Left renal cortex interstitium (tissue), 4 donors: Measurements from ENCODE around the gene ADAT2. TPM values are rescaled to one million over a fixed set of nuclear protein-coding genes. Genes with fewer than 3 reads are reported as not detected.

Experiments used
- DNase-seq, 4 donors: peaks; one replicate each; pipeline ENCODE4 v3.0.0-alpha.2; 2013; ENCODE audit warnings: low read depth in 4 of 4, low spot score in 2 of 4, missing footprints in 1 of 4
- polyA plus RNA-seq, 4 donors: library from polyadenylated mRNA; unstranded; fragments of 120-200 nt; gene quantifications; one replicate each; pipeline ENCODE4 v1.2.1, GENCODE V29; 2013; ENCODE audit not compliant: insufficient read length in 4 of 4

Gene ADAT2
- polyA plus RNA-seq, 4 donors, result 8.7 to 23.8 (median 13.4) TPM

DNA sequence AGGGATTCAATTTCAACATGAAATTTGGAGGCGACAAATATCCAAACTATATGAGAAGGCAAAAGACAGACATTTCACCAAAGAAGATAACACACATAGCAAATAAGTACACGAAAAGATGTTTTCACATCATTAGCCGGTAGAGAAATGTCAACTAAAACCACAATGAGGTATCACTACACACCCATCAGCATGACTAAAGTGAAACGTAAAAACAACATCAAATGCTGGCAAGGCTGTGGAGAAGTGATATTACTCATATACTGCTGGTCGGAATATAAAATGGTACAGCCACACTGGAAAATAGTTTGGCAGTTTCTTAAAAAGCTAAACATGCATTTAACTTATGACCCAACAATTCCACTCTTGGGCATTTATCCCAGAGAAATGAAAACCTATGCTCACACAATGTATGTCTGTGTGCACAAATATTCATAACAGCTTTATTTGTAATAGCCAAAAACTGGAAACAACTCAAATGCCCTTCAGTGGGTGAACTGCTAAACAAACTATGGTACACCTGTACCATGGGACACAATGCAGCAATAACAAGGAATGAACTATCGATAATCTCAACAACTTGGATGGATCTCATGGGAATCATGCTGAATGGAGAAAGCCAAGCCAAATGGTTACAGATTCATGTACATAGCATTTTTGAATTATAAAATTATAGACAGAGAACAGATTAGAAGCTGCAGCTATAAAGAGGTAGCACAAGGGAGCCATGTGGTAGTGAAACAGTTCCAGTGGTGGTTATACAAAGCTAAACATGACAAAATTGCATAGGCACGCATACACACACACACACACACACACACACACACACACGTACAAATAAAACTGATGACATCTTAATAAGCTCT is 8.6 kb downstream of the ADAT2 start:
- DNase-seq, result no peak

DNA sequence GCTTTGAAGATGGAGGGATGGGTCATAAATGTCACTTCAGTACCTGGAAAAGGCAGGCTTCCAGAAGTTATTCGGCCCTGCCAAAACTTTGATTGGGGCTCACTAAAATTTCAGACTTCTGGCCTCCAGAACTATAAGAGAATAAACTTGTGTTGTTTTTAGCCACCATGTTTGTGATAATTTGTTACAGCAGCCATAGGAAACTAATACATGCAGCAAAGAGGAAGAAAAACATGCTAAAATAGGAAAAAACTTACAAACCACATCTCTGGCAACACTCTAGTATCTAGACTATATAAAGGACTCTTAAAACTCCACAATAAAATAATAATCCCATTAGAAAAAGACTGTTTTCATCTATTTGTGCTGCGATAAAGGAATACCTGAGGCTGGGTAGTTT is 9.5 kb downstream of the ADAT2 start:
- DNase-seq, result no peak

DNA sequence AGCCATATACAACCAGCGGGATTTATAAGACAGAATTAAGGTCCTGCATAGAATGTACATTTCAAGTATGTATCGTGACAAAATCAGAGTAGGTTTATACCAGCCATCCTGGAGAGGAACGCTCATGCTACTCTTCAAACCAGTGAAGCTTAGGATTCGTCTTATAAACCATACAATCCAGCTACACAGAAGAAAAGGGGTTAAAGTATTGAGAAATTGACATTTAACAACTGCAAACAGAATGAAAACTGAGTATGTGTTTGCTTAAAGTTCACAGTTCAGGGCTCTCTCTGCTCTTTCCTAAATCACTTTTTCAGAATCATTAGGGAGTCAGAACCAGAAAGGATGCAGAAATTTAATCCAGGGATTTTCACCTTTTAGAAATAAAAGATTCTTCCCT is 17.9 kb downstream of the ADAT2 start:
- no peak for DNase-seq

DNA sequence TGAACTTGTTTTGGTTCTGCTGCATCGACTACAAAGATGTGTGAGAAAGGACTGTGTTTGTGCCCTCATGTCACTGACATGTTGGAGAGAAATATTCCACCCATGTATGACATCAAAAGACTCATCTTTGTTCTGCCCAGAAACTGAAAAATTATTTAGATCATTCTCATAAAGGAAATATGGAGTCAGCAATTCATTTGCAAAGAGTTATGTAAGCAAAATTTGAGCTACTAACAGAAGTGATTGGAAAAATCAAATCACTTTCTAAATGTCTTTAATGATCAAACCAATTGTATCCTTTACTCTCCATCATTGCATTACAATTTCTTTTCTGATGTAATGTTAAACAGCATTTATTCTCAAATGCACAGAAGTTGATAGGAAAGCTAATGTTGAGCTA is 19.3 kb downstream of the ADAT2 start:
- no peak for DNase-seq

DNA sequence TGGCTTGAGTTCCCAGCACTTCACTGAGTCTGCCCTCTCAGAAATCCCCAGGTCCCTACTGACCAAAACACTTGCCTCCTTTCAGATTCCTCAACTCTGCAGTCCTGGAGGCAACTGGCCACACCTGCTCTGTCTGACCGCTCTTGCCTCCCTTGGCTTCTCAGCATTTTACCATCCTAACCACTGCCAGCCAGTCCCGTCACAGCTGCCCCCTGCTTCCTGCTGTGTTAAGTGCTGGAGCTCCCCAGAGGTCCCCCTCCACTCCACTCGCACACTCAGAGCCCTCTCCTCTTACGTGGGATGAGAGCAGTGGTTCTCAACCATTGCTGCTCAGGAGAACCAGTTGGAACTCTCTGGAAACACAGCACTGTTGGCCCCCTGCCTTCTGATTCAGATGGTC is 20.5 kb downstream of the ADAT2 start:
- no peak for DNase-seq

DNA sequence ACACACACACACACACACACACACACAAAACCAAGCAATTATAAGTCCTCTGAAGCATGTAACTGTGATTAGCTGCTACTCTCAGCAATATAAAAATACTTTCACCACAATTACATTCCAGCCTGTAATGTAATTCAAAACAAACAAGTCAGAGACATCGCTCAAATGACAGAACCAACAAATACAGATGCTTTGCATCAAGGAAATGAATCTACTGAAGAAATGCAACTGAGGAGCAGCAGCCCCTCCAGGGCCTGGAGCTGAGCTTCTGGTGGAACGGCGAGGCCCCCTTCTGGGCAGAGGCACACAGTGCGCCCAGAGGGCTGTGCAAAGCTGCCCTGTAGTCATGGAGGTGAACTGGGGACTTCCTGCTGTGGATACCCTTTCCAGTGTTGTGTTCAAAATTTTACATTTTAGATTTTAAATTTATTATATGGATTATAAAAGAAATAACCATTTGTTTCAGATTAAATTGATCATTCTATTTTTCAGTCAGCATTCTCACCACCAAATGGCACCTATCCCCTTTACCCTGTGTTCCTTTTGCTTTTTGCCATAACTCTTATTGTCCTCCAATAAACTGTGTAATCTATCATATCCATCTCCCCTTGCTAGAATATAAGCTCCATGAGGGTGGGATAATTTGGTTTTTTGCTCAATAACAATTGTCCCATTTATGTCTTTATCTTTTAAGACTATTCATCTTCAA is 23.2 kb downstream of the ADAT2 start:
- DNase-seq, result peak; percentile 47 to 75 (median 74)

DNA sequence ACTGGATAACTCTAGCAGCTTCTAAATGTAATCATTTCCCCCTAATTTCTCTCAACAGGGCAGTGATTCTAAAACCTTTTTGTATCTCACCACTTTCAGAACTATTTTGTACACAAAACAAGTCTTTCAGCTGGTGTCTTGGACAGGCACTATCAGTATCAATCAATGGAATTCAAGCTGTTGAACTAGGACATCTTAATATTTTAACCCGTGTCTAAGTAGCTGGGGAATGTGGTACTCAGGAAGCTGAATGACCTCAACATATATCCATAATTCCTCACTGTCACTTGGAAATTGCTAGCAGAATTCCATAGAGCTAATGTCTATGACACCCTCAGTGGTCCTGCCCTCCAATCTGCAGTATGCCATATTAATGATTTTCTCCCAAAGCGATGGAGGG is 24.5 kb downstream of the ADAT2 start:
- DNase-seq, result peak in 1 of 4 donors; percentile 9

DNA sequence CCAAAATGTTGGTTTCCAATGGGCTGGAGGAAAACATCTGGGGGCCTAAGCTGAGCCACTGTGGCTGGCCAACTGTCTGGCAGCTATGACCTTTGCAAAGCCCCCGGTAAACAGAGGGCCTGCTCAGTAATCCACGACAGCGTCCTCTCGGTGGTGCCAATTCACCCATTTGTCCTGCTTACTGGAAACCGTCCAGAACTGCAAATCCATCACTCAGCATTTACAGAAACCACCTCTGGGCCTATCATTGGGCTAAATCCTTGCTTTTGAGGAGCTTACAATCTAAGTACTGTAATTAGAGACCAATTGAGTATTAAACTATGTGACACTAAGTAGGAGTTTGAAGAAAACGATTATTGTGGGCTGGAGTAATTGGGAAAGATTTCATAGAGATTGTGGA is 31.0 kb downstream of the ADAT2 start:
- no peak for DNase-seq

DNA sequence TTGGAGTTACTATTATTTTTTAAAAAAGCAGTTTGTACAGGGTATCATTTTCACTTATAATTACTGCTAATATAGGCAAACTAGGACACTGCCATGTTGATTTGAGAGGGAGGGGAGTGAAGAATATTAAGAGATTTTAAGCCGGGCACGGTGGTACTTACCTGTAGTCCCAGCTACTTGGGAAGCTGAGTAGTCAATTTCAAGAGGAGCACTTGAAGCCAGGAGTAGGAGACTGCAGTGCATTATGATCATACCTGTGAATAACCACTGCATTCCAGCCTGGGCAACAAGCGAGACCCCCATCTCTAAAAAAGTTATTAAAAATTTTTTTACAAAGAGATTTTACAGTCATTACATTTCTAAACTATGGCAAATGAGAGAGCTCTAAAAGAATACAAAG is 35.7 kb downstream of the ADAT2 start:
- no peak for DNase-seq

DNA sequence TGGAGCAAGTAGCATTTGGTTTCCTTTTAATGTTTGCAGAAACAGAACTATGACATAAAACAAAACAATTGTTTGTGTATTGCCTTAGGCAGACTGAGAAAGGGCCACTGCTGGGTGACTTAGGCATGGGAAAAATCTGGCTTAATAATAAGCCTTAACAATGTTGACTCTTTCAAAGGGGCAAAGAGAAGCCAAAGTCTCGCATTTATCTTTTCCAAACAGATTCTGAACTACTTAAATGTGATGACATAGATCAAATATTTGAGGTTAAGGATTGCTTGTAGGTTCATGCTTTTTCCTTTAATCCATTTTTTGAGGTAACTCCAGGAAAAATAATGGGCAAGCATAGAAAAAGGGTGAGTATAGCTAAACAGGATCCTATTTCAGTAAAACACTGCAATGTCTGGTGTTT is 39.6 kb downstream of the ADAT2 start:
- no peak for DNase-seq

DNA sequence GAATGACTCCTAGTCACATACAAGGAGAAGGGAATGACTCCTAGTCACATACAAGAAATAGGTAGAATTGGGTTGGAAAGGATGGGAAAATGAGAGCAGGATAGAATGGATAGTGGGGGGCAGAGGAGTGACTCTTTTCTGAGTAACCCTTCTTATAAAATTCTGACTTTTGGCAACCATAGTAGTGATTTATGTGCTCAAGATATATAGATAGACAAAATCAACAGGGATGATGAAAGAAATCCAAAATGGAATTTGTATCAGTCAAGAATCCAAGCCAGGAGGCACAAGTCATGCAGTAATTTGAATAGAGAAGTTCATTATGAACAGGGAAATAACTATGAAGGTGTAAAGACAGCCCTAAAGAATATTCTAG is 41.7 kb downstream of the ADAT2 start:
- DNase-seq, result no peak

DNA sequence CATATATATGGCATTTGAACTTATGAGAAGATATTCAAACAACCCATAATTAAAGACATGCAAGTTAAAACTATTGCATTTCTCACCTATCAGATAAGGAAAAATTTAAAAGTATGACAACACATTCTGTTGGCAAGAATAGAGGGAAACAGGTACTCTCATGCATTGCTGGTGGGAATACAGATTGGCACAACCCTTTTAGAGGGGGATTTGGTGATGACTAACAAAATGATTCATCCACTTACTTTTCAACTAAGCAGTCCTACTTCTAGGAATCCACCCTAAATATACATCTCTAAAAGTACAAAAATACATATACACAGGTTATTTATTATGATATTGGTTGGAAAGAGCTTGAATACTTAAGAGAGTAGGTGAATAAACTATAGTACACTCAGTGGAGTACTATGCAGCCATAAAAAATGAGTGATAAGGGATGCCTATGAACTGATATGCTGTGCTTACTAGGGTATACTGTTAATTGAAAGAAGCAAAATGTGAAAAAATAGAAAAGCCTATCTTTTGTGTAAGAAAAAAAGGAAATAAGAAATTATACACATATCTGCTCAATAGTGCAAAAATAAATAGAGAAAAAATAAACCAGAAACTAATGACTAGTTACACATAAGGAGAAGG is 42.2 kb downstream of the ADAT2 start:
- DNase-seq, result no peak

DNA sequence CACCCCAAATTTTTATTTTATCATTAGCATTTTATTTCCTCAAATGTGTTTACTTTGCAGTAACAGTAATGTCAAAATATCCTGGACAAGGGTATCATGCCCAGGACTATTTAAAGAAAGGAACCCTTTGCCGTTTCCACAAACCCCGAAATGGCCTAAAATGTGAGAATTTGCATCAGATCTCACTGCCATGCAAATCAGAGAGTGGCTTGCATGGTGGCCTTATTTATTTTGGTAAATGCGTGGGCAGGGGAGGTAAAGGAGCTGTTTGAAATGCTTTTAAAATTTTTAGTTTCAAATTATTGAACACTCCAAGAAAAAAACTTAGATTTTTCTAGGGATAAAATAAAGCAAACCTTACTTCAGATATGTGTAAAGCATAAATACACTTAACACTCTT is 43.8 kb downstream of the ADAT2 start:
- no peak for DNase-seq

DNA sequence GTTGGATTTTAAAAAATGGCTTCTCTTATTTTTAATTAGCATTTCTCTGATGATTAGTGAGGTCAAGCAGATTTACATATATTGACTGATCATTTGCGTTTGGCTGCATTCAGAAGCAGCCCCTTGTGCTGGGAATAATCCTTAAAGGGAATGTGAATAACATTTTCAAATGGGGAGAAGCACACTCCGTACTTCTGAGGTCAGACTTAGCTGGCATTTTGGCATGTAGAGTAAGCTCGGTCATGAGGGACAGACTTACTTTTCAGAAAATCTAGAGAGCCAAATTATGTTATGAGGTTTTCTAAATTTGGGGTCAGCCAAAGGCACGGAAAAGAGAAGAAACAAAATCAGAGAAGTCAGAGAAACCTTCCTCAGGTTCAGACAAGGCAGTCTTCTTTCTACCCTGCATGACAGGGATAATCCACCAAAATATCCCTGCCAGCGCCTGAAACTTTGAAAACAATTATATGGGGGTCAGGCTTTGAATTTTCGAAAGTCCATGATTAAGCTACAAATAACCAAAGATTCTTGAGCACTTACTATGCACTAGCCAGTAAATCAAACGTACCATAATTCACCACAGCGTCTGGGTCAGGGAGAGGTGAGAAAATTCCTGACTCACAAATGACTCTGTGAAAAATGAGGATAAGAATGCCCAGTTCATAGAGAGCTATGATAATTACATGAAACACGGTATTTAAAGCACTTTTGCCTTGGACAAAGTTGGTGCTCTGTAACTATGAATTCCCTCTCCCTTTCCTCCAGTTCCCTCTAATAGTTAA is 44.9 kb downstream of the ADAT2 start:
- DNase-seq, result no peak

DNA sequence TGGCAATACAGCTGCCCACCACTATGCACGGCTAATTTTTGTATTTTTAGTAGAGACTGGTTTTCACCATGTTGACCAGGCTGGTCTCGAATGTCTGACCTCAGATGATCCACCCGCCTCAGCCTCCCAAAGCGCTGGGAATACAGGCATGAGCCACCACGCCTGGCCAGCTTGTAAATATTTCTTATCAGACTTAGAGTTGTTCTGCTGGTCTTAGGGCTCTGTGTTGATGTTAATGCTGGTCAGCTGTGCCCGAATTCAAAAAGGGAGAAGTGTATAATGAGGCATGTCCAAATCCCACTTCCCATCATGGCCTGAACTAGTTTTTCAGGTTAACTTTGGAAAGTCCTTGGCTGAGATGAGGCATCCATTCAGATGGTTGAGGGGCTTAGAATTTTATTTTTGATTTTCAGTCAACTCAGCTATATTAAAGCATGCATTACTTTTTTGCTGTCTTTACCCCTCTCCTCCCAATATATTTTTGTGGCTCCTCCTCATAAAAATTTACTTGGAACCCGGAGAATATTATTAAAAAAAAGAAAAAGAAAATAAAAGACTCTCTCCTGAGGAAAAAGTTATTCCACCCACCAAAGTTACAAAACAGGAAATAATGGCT is 47.7 kb downstream of the ADAT2 start:
- no peak for DNase-seq

DNA sequence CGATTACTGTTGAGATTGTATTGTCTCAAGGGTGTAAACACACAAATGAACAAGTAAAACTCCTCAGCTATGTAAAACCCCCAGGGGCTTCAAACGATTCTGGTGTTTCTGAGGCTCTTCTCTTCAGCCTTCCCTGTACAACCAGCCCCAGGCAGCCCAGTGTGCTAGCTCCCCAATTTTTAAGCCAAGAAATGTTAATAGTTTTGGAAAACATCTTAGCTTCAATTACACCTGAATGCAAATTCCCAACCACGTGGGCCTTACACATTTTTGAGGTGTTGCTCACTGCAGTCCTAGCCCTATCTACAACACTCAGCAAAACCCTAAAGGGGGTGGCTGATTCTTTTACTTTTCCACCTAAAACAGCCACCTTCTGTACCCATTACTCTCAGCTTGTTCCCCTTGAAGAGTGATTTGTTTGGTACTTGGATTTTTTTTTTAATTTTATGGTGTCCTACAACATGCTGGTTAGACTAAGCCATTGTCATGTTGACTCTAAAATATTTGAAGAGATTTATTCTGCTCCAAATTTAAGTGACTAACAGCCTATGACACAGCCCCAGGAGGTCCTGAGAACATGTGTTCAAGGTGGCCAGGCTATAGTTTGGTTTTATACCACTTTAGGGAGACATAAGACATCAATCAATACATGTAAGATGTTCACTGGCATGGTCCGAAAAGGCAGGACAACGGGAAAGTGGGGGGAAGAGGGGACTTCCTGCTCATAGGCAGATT is 48.7 kb downstream of the ADAT2 start:
- DNase-seq, result no peak

DNA sequence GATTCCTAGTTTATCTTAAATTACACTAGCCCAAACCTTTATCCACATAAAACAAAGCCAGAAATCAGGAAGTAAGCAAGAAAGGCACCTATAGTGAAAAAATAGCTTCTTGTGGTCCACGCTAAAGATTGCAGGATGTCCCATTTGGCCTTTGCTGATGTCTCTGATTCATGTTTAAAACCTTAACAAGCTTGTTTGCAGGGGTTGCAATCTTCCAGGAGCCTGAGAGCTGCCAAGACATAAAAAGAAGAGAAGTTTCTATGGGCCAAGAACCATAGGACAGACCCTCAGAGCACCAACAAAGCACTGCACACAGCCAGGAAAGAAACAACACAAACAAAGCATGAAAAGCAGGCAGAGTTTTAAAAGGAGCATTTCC is 49.4 kb downstream of the ADAT2 start:
- no peak for DNase-seq

DNA sequence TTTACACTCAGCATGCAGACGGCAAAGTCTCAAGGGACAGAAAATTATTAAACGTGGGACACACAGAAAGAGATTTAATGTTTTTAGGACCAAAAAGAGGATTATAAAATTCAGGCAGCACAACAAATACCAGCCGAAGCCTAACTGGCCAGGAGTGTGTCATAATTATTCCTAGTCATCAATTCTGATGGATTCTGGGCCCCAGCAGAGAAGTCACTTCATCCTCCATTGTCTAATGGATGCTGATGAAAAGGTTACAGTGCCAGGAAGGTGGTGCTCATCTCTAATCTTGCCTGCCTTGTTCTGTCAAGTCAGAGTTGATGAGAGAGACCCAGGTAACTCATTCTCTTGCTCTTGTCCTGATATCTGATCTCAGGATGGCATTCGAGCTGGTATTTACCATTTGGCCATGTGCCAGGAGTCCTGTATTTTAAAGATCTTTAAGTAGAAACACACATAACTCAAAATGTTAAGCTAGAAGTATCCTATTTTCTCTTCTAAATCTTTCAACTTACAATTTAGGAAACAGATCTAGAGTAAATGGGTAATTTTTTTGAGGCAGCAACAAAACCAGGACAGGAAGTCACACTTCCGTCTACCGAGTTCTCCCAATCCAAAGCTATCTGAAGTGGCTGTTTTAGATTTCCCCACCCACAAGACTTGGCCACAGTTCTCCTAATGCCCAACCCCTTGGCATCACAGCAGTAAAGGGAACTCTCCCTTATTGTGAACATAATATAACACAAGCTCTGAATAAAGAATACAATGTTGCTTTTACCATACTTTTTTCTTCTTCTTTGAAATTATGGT is 50.0 kb downstream of the ADAT2 start:
- no peak for DNase-seq

DNA sequence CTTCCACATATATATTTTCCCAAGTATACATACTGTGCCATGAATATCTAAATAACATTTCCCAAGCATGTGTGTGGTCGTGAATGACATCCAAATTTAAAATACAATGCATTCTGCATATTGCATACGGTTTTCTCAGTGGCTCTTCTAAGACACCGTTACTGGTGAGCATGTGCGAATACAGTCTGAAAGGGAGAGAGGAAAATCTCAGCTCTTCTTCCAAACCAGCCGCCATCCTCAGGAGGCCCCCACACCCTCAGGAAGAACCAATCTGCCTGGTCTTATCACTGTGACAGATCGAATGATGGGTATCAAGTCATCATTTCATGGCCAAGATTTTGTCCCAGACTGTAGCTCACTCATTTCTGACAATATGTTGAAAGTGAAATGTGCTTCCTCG is 50.7 kb downstream of the ADAT2 start:
- no peak for DNase-seq
